GM21737 (cell line): Measurements from ENCODE around the gene CARNS1.
"Not testable (repeated sequence)": the region's sequence is repeated elsewhere in the genome, so short reads cannot be mapped to it uniquely, and the experiment has no call there.

Experiments
- ATAC-seq: cut with Tn5 transposase; IDR thresholded peaks from one replicate; pipeline ENCODE4 v1.9.1; 2021; ENCODE audit warnings: mild to moderate bottlenecking, moderate library complexity; ENCODE audit not compliant: unreplicated experiment

Gene CARNS1

GRCh38 chr11:67464411-67465188 is 49.1 kb downstream of the CARNS1 start:
- ATAC-seq: peak; percentile 47

- ATAC-seq: no peak
These were observed 49.7 kb downstream of the CARNS1 start for GRCh38 chr11:67465189-67465510.

GRCh38 chr11:67465530-67465929 is 50.1 kb downstream of the CARNS1 start:
- ATAC-seq: not testable (repeated sequence)

- ATAC-seq: no peak
These were observed 50.9 kb downstream of the CARNS1 start for GRCh38 chr11:67466367-67466766.

- no peak for ATAC-seq
These were observed 51.7 kb downstream of the CARNS1 start for GRCh38 chr11:67466962-67467771.

- no peak for ATAC-seq
These were observed 52.6 kb downstream of the CARNS1 start for GRCh38 chr11:67468056-67468455.

GRCh38 chr11:67468456-67468758 is 52.9 kb downstream of the CARNS1 start:
- no peak for ATAC-seq

- peak; percentile 67 for ATAC-seq
These were observed 53.5 kb downstream of the CARNS1 start, which contains the start of gene TMEM134 for GRCh38 chr11:67468759-67469507. TMEM134 (minus strand) TSS chr11:67469251; CDS start chr11:67469192, 59 bp downstream.

GRCh38 chr11:67469508-67469811 is 54.0 kb downstream of the CARNS1 start:
- ATAC-seq: no peak

- ATAC-seq: no peak
These were observed 55.0 kb downstream of the CARNS1 start for GRCh38 chr11:67470337-67471002.

GRCh38 chr11:67472882-67473281 is 57.4 kb downstream of the CARNS1 start:
- ATAC-seq: no peak
